H1 (cell line): ENCODE measurements around the gene SEPTIN5.

Experiments used
- CBX8 ChIP-seq: fragments of 300-800, 300-1000 bp; sonication (generic); IDR thresholded peaks from 2 replicates; pipeline ENCODE4 v1.7.1; 2016; ENCODE audit warnings: low read depth, low read length, borderline replicate concordance
- EP300 ChIP-seq, 2 experiments: IDR thresholded peaks; 1 replicate in 1 of 2; 2 replicates in 1 of 2; pipeline ENCODE4 v1.6.1; 2011 to 2012; ENCODE audit warnings: low read depth in 2 of 2, low read length in 2 of 2, mild to moderate bottlenecking in 2 of 2, borderline replicate concordance in 1 of 2, inconsistent platforms in 1 of 2, moderate library complexity in 1 of 2
- EZH2 ChIP-seq: fragments of 200-600 bp; sonication (generic); IDR thresholded peaks from 2 replicates; pipeline ENCODE4 v1.7.1; 2012; ENCODE audit warnings: low read depth, mild to moderate bottlenecking, moderate library complexity, low read length, inconsistent platforms; ENCODE audit not compliant: severe bottlenecking
- MAFK ChIP-seq: IDR thresholded peaks from 2 replicates; pipeline ENCODE4 v1.6.1; 2012; ENCODE audit warnings: low read depth, mild to moderate bottlenecking, improper control_type of control experiment, low read length
- NANOG ChIP-seq: IDR thresholded peaks from 2 replicates; pipeline ENCODE4 v1.6.1; 2011; ENCODE audit warnings: low read length, low read depth, mild to moderate bottlenecking, inconsistent platforms; ENCODE audit not compliant: insufficient read depth, poor library complexity, severe bottlenecking
- POLR2A ChIP-seq, 2 experiments: IDR thresholded peaks; 1 replicate in 1 of 2; 2 replicates in 1 of 2; pipeline ENCODE4 v1.6.1; 2011; ENCODE audit warnings: low read depth in 2 of 2, low read length in 2 of 2, mild to moderate bottlenecking in 2 of 2; ENCODE audit errors: control extremely low read depth in 1 of 2
- POLR2AphosphoS5 ChIP-seq: IDR thresholded peaks from 2 replicates; pipeline ENCODE4 v1.6.1; 2011; ENCODE audit warnings: low read depth, low read length
- RXRA ChIP-seq: IDR thresholded peaks from 2 replicates; pipeline ENCODE4 v1.6.1; 2011; ENCODE audit warnings: low read depth, mild to moderate bottlenecking, low read length, moderate library complexity; ENCODE audit not compliant: insufficient read depth
- SUZ12 ChIP-seq: fragments of 200-600 bp; sonication (generic); IDR thresholded peaks from 2 replicates; pipeline ENCODE4 v1.6.1; 2012; ENCODE audit warnings: mild to moderate bottlenecking, inconsistent platforms, low read length, moderate library complexity, mixed read lengths
- ZNF274 ChIP-seq: IDR thresholded peaks from 2 replicates; pipeline ENCODE4 v1.7.0; 2012; ENCODE audit warnings: low read length, borderline replicate concordance; ENCODE audit errors: extremely low read depth
- TF ChIP-seq, protein P1 (sequence below): IDR thresholded peaks from 2 replicates; pipeline ENCODE4 v1.6.1; 2012; ENCODE audit warnings: inconsistent platforms
- TF ChIP-seq, protein P2 (sequence below), 3 experiments: IDR thresholded peaks; 1 replicate in 2 of 3; 2 replicates in 1 of 3; pipeline versions ENCODE4 v1.5.1 to v1.6.1; 2011; ENCODE audit warnings: low read length in 3 of 3, mild to moderate bottlenecking in 3 of 3, inconsistent platforms in 2 of 3, low read depth in 1 of 3, moderate library complexity in 1 of 3; ENCODE audit not compliant: insufficient read depth in 1 of 3; ENCODE audit errors: control extremely low read depth in 1 of 3

DNA sequence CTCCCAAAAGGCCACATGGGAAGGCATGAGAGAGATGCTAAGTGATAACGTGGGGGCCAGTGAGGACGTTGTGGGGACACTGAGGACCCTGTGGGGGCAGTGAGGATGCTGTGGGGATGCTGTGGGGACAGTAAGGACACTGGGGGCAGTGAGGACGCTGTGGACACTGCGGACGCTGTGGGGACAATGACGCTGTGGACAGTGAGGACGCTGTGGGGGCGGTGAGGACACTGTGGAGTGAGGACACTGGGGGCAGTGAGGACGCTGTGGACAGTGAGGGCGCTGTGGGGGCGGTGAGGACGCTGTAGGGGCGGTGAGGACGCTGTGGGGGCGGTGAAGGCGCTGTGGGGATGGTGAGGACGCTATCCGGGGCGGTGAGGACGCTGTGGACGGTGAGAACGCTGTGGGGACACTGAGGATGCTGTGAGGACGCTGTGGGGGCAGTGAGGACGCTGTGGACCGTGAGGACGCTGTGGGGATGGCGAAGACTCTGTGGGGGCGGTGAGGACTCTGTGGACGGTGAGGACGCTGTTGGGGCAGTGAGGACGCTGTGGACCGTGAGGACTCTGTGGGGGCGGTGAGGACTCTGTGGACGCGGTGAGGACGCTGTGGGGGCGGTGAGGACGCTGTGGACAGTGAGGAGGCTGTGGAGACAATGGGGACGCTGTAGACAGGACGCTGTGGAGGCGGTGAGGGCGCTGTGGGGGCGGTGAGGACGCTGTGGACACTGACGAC, 10.8 kb downstream of the SEPTIN5 start:
- TF ChIP-seq EP300 (IDR thresholded peaks at IDR 0.05; ENCODE audit: borderline replicate concordance in 1 of 2, low read depth in 2 of 2, low read length in 2 of 2) (no peak), RXRA (no peak), POLR2AphosphoS5 (no peak), EZH2 (no peak), MAFK (no peak), ZNF274 (no peak), POLR2A (IDR thresholded peaks at IDR 0.05; ENCODE audit: control extremely low read depth in 1 of 2, low read depth in 2 of 2, low read length in 2 of 2) (no peak), NANOG (no peak), CBX8 (no peak), SUZ12 (no peak)
- TF ChIP-seq, protein P1, sequence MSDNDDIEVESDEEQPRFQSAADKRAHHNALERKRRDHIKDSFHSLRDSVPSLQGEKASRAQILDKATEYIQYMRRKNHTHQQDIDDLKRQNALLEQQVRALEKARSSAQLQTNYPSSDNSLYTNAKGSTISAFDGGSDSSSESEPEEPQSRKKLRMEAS = no peak
- TF ChIP-seq, protein P2, sequence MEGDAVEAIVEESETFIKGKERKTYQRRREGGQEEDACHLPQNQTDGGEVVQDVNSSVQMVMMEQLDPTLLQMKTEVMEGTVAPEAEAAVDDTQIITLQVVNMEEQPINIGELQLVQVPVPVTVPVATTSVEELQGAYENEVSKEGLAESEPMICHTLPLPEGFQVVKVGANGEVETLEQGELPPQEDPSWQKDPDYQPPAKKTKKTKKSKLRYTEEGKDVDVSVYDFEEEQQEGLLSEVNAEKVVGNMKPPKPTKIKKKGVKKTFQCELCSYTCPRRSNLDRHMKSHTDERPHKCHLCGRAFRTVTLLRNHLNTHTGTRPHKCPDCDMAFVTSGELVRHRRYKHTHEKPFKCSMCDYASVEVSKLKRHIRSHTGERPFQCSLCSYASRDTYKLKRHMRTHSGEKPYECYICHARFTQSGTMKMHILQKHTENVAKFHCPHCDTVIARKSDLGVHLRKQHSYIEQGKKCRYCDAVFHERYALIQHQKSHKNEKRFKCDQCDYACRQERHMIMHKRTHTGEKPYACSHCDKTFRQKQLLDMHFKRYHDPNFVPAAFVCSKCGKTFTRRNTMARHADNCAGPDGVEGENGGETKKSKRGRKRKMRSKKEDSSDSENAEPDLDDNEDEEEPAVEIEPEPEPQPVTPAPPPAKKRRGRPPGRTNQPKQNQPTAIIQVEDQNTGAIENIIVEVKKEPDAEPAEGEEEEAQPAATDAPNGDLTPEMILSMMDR (IDR thresholded peaks at IDR 0.05; ENCODE audit: control extremely low read depth in 1 of 3, insufficient read depth in 1 of 3, low read depth in 1 of 3, low read length in 3 of 3) = no peak
